AG09319 (cell line): Measurements from ENCODE around the gene COX19.

Experiments
- DNase-seq: peaks from one replicate; pipeline ENCODE4 v3.0.0-alpha.2; 2010; ENCODE audit warnings: low read depth; ENCODE audit errors: extremely low read depth
- CTCF ChIP-seq: IDR thresholded peaks from 2 replicates; pipeline ENCODE4 v1.5.1; 2011; ENCODE audit warnings: low read depth, mild to moderate bottlenecking, inconsistent platforms, low read length, moderate library complexity

The COX19 gene

GRCh38 chr7:920351-921070 lies 54.8 kb downstream of the COX19 start:
- no peak for TF ChIP-seq CTCF
- DNase-seq = no peak

- no peak for DNase-seq
- no peak for TF ChIP-seq CTCF
Measured at GRCh38 chr7:919924-920341, 55.4 kb downstream of the COX19 start.

GRCh38 chr7:919114-919442 lies 56.3 kb downstream of the COX19 start:
- no peak for DNase-seq
- no peak for TF ChIP-seq CTCF

GRCh38 chr7:918441-919113 lies 56.8 kb downstream of the COX19 start:
- no peak for TF ChIP-seq CTCF
- no peak for DNase-seq

GRCh38 chr7:918118-918425 lies 57.3 kb downstream of the COX19 start:
- no peak for TF ChIP-seq CTCF
- DNase-seq = no peak

- DNase-seq = no peak
- TF ChIP-seq CTCF = no peak
Measured at GRCh38 chr7:917255-918117, 57.9 kb downstream of the COX19 start.
